ENCODE measurements around the gene ACBD5.
"Not testable (repeated sequence)": the region's sequence is repeated elsewhere in the genome, so short reads cannot be mapped to it uniquely, and the experiment has no call there.

Gene ACBD5

DNA sequence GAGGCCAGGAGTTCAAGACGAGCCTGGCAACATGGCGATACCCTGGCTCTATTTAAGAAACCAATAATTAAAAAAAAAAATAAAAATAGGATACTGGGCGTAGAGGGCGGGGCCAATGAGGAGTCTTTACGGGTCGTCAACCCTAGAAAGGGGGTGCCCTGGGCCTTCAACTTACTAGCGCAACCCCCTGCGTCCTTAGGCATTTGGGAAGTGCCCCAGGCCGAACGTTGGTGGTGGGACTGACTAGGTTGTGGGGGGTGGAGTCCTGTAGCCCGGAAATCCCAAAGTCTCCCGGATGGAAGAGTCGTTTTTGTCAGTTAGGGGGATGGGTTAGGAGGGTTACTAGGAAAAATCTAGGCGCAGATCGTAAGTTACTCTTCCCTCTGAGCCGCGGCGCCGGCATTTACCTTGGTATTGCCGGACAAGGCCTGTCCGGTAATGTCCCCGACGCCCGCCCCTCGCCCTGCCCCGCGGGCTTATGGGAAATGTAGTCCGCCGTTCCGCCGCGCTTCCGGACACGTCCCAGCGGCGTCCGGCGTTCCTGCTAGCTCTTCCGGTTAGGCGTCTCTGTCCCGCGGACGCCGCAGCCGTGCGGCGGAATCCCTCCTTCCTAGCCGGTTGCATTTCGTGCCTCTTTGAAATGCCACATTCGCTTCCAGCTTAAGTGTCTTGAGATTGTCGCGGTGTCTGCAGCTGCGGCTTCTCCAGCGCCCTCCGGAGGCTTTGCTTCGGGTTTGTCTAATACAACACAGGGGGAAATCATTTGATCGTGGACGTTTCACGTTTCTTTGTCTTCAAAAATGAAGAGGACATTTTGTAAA is 1.3 kb upstream of the ACBD5 start:
- in situ Hi-C loops (cut with HindIII; ENCODE audit: low sequenced_read_pairs) = no loop called here

DNA sequence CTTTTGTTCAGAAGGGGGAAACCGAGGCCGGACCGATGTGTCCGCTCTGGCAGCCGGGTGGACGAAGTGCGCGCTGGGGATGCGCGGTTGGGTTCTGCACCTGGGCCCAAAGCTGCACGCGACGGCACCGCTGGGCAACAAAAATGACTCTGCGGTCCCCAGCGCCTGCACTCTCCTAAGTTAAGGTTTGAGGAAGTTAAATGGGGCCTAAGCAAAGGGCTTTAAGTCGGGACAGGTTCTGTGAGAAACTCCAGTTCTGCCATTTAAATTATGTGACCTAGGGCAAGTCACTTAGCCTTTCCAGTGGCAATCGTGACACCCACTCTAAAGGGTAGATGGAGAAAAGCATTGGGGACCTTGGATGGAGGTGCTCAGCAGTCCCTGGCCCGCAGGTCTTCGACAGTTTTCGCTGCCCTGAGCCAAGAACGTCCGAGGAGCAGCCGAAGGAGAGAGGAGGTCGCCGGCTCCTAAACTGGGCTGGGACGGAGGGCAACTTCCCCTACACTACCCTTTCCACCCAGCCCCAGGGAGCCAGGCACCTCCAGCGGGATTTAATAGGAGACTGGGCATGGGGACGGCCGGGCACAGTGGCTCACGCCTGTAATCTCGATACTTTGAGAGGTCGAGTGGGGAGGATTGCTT is 534 bp upstream of the ACBD5 start:
- in situ Hi-C loops (cut with HindIII; ENCODE audit: low sequenced_read_pairs) = no loop called here

- in situ Hi-C loops (cut with HindIII; ENCODE audit: low sequenced_read_pairs) = not testable (repeated sequence)
Observed at GRCh38 chr10:27237531-27237930, 3.1 kb downstream of the ACBD5 start.

DNA sequence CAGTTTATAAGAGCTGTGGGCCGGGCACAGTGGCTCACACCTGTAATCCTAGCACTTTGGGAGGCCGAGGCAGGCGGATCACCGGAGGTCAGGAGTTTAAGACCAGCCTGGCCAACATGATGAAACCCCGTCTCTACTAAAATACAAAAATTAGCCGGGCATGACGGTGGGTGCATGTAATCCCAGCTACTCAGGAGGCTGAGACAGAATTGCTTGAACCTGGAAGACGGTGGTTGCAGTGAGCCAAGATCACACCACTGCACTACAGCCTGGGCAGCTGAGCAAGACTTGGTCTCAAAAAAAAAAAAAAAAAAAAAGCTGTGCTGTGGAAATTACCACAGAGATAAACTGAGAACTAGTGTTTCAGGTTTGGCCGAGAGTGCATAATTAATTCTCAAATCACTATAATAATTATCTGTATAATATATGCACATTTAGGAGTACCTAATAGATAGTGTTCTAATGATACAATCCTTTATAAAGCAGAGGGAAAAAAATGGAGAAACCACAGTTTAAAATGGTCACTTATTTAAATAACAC is 3.9 kb downstream of the ACBD5 start:
- in situ Hi-C loops (cut with HindIII; ENCODE audit: low sequenced_read_pairs) = not testable (repeated sequence)

GRCh38 chr10:27235706-27236105 is 4.9 kb downstream of the ACBD5 start:
- in situ Hi-C loops (cut with HindIII; ENCODE audit: low sequenced_read_pairs) = no loop called here

- in situ Hi-C loops (cut with HindIII; ENCODE audit: low sequenced_read_pairs) = no loop called here
Observed at GRCh38 chr10:27230022-27230421, 10.6 kb downstream of the ACBD5 start.

GRCh38 chr10:27225642-27226257 is 14.8 kb downstream of the ACBD5 start:
- in situ Hi-C loops (cut with HindIII; ENCODE audit: low sequenced_read_pairs) = no loop called here

DNA sequence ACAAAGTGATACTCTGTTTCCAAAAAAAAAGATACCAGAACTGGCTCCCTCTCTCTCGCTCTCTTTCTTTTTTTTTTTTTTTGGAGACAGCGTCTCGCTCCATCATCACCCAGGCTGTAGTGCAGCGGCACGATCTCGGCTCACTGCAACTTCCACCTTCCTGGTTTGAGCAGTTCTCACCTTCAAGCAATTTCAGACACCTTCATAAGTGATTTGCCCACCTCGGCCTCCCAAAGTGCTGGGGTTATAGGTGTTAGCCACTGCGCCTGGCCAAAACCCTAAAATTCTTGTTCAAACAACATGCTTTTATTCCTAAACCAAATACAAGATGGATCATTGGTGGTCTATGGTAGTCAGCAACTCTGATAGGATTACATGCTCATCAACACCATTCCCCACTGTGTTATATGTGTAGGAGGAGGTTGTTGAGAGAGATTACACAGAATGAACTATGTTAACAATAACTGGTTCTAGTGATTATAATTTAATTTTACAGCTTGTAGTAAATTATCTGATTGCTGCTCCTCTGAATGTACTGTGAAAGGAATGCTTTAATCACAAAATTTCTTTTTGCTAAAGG is 15.5 kb downstream of the ACBD5 start:
- in situ Hi-C loops (cut with HindIII; ENCODE audit: low sequenced_read_pairs) = no loop called here

GRCh38 chr10:27223964-27224363 is 16.6 kb downstream of the ACBD5 start:
- in situ Hi-C loops (cut with HindIII; ENCODE audit: low sequenced_read_pairs) = no loop called here

- in situ Hi-C loops (cut with HindIII; ENCODE audit: low sequenced_read_pairs) = no loop called here
Observed at GRCh38 chr10:27207350-27207749, 33.2 kb downstream of the ACBD5 start.

GRCh38 chr10:27203806-27204205 is 36.8 kb downstream of the ACBD5 start:
- in situ Hi-C loops (cut with HindIII; ENCODE audit: low sequenced_read_pairs) = no loop called here

DNA sequence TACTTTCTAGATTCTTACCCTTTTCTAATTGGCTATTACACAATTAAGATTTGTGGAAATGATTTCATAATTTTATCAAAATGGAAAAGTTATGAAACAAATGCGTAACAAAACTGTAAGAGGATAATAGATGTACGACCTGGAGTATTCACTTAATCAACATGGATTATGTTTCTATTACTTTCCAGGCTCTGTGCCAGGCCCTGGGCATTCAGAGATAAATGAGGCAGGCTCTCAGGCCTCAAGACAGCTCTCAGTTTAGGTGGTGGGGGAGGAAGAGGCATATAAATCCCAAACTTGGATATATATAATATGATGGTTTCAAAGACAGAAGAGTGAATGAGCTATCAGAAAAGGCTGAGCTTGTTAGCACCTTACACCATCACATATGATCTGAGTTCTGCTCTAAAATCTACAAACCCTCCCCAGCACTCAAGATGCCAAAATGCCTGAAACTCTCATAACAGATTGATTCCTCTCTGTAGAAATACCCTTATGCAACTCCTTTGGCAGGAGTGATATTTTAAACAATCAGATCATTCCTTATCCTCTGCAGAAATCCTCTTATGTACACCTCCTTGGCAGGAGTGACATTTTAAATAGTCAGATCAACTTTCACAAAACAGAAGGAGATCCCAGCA is 42.5 kb downstream of the ACBD5 start:
- in situ Hi-C loops (cut with HindIII; ENCODE audit: low sequenced_read_pairs) = no loop called here

- in situ Hi-C loops (cut with HindIII; ENCODE audit: low sequenced_read_pairs) = no loop called here
Observed at GRCh38 chr10:27192284-27192683, 48.3 kb downstream of the ACBD5 start.

GRCh38 chr10:27190508-27190907 is 50.1 kb downstream of the ACBD5 start:
- in situ Hi-C loops (cut with HindIII; ENCODE audit: low sequenced_read_pairs) = no loop called here

DNA sequence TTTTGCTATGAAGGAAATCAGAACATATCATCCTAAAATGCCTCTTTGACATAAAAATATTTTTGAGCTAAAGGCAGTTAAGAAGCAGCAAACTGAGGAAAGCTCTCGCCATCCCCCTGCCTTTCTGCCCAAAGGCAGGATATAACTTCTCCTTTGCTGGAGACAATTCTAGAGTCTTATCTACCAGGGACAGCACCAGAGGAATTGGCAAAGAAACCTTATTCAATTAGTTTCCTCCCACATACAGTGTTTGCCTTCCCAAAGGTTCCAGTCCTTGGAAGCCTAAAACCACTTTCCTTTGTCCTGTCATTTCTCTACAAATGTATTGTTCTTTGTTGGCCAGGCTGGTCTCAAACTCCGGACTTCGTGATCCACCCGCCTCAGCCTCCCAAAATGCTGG is 51.7 kb downstream of the ACBD5 start:
- in situ Hi-C loops (cut with HindIII; ENCODE audit: low sequenced_read_pairs) = no loop called here

DNA sequence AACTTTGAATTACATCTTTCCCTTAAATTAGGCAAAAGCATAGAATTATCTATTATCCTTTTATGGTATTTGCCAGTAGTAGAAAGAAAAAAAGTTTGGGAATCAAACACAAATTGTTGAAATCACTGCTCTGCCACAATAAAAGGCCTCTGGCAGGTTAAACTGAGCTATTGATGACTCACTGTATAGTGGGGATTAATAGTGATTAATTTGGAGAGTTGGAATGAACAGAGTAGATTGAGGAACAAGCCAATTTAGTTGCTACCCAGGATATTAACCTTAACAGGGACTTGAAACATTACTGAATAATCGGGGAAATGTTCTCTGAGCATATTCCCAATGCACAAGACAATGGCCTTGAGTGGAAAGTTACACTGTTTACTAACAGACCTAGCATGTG is 52.3 kb downstream of the ACBD5 start:
- in situ Hi-C loops (cut with HindIII; ENCODE audit: low sequenced_read_pairs) = no loop called here

DNA sequence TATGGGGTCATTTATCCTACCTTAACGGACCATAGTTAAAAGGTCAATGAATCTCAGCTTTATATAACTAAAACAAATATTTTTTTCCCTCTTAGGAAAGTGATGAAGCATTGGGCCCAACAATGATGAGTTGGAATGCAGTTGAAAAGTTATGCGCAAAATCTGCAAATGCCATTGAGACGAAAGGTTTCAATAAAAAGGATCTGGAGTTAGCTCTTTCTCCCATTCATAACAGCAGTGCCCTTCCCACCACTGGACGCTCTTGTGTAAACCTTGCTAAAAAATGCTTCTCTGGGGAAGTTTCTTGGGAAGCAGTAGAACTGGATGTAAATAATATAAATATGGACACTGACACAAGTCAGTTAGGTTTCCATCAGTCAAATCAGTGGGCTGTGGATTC is 70.7 kb downstream of the ACBD5 start:
- in situ Hi-C loops (cut with HindIII; ENCODE audit: low sequenced_read_pairs) = no loop called here

DNA sequence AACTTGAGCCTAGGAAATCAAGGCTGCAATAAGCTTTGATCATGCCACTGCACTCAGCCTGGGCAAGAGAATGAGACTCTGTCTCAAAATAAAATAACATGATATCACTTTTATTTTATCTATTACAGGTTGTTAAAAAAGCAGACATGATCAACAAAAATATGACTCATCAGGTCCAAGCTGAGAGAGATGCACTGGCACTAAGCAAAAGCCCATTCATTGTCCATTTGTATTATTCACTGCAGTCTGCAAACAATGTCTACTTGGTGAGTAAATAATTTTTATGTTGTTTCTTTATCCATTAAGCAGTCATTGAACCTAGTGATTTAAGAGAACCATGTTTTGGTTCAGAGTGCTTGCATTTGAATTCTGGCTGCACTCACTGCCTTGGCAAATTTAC is 82.2 kb downstream of the ACBD5 start:
- in situ Hi-C loops (cut with HindIII; ENCODE audit: low sequenced_read_pairs) = no loop called here

- in situ Hi-C loops (cut with HindIII; ENCODE audit: low sequenced_read_pairs) = no loop called here
Observed at GRCh38 chr10:27157150-27157549, 83.4 kb downstream of the ACBD5 start.

DNA sequence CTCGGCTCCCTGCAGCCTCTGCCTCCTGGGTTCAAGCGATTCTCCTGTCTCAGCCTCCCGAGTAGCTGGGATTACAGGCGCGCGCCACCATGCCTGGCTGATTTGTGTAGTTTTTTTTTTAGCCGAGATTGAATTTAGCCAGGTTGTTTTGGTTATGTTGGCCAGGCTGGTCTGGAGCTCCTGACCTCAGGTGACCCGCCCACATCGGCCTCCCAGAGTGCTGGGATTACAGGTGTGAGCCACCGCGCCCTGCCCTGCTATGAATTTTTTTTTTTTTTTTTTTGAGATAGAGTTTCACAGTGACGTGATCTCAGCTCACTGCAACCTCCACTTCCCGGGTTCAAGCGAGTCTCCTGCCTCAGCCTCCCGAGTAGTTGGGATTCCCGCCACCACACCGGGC is 84.0 kb downstream of the ACBD5 start:
- in situ Hi-C loops (cut with HindIII; ENCODE audit: low sequenced_read_pairs) = not testable (repeated sequence)

All from DLD1 (cell line).